Endothelial cell of umbilical vein (primary cell): ENCODE results near the gene CNPY3. TPM values are rescaled to one million over a fixed set of nuclear protein-coding genes. Genes with fewer than 3 reads are reported as not detected.

Source experiments
- BruUV-seq: library from RNA; stranded (reverse); fragments of 400-500 nt; replicated peaks from 2 replicates; lab custom pipeline; 2021; lab: Mats Ljungman, UMichigan
- CTCF ChIA-PET: fragments of 300-600, 350-600 bp; sonication (Branson Sonifier 250); formaldehyde crosslinking; loops from one replicate; lab custom pipeline; 2021; ENCODE audit warnings: antibody characterized with exemption, inconsistent platforms; lab: Charles Lee
- POLR2A ChIA-PET: fragments of 300-600, 350-600 bp; sonication (Branson Sonifier 250); formaldehyde crosslinking; loops from one replicate; lab custom pipeline; 2021; ENCODE audit warnings: antibody characterized with exemption, inconsistent platforms; lab: Charles Lee
- DNase-seq: peaks from one replicate; pipeline ENCODE4 v3.0.0-alpha.2; 2011; ENCODE audit warnings: low read depth, low spot score
- FAIRE-seq: peaks from 2 replicates; lab custom pipeline; 2011; peaks lifted over from hg19 to GRCh38; lab: Jason Lieb, UNC
- H2AFZ ChIP-seq: 2 replicates; pipeline ENCODE4 v1.6.0; 2012; ENCODE audit warnings: low read depth, low read length, control low read depth, inconsistent platforms
- H3K27ac ChIP-seq: 2 replicates; pipeline ENCODE4 v1.5.1; 2011; ENCODE audit warnings: low read depth, mild to moderate bottlenecking, control low read depth, low read length, moderate library complexity; ENCODE audit not compliant: insufficient read depth
- H3K27me3 ChIP-seq, 2 experiments: 2 replicates each; pipeline versions ENCODE4 v1.6.0 to v1.6.1; 2011; ENCODE audit warnings: low read length in 2 of 2, mixed read lengths in 1 of 2; ENCODE audit not compliant: control insufficient read depth in 2 of 2, insufficient read depth in 2 of 2
- H3K36me3 ChIP-seq, 2 experiments: 2 replicates in 1 of 2; 3 replicates in 1 of 2; pipeline ENCODE4 v1.5.1; 2011; ENCODE audit warnings: low read length in 2 of 2, mild to moderate bottlenecking in 1 of 2, moderate library complexity in 1 of 2; ENCODE audit not compliant: control insufficient read depth in 2 of 2, insufficient read depth in 2 of 2; ENCODE audit errors: extremely low read depth in 1 of 2
- H3K4me1 ChIP-seq: 3 replicates; pipeline ENCODE4 v1.5.1; 2011; ENCODE audit warnings: mild to moderate bottlenecking, low read length; ENCODE audit not compliant: control insufficient read depth, insufficient read depth; ENCODE audit errors: extremely low read depth
- H3K4me2 ChIP-seq: 2 replicates; pipeline ENCODE4 v1.6.1; 2011; ENCODE audit warnings: low read length, control low read depth, mixed read lengths; ENCODE audit not compliant: insufficient read depth
- H3K4me3 ChIP-seq, 3 experiments: fragments of 200-600 bp in 1 of 3; sonication (generic), shearing (Covaris generic) in 1 of 3; replicated peaks in 1 of 3; 2 replicates each; pipeline ENCODE4 v1.5.1; 2011 to 2016; ENCODE audit warnings: control low read depth in 3 of 3, low read length in 3 of 3, mild to moderate bottlenecking in 2 of 3, inconsistent platforms in 1 of 3, low read depth in 1 of 3, moderate library complexity in 1 of 3; ENCODE audit not compliant: insufficient read depth in 1 of 3
- H3K79me2 ChIP-seq: 2 replicates; pipeline ENCODE4 v1.6.0; 2012; ENCODE audit warnings: low read length, inconsistent platforms; ENCODE audit not compliant: control insufficient read depth, insufficient read depth
- H3K9ac ChIP-seq: replicated peaks from 2 replicates; pipeline ENCODE3; 2011; ENCODE audit warnings: low read length, control low read depth; ENCODE audit not compliant: insufficient read depth; ENCODE audit errors: extremely low read depth
- H3K9me1 ChIP-seq: replicated peaks from 3 replicates; pipeline ENCODE4 v1.6.0; 2011; ENCODE audit warnings: mild to moderate bottlenecking, low read length; ENCODE audit not compliant: control insufficient read depth, insufficient read depth; ENCODE audit errors: extremely low read depth
- H3K9me3 ChIP-seq: replicated peaks from 2 replicates; pipeline ENCODE4 v1.5.1; 2012; ENCODE audit warnings: low read length, inconsistent platforms; ENCODE audit not compliant: control insufficient read depth, insufficient read depth
- H4K20me1 ChIP-seq: replicated peaks from 2 replicates; pipeline ENCODE3; 2011; ENCODE audit warnings: mild to moderate bottlenecking, low read length; ENCODE audit not compliant: control insufficient read depth, insufficient read depth; ENCODE audit errors: extremely low read depth
- EZH2 ChIP-seq: IDR thresholded peaks from 2 replicates; pipeline ENCODE4 v1.6.1; 2012; ENCODE audit warnings: borderline replicate concordance, low read depth, mild to moderate bottlenecking, moderate library complexity, low read length, inconsistent platforms; ENCODE audit not compliant: severe bottlenecking
- FOS ChIP-seq: IDR thresholded peaks from 2 replicates; pipeline ENCODE4 v1.6.1; 2011; ENCODE audit warnings: mild to moderate bottlenecking, low read length, moderate library complexity, borderline replicate concordance; ENCODE audit not compliant: insufficient read depth
- GATA2 ChIP-seq: IDR thresholded peaks from 2 replicates; pipeline ENCODE4 v1.7.0; 2011; ENCODE audit warnings: low read depth, mild to moderate bottlenecking, moderate library complexity, mixed read lengths, low read length; ENCODE audit not compliant: insufficient read length, insufficient read depth
- JUN ChIP-seq: IDR thresholded peaks from 2 replicates; pipeline ENCODE4 v1.6.1; 2011; ENCODE audit warnings: borderline replicate concordance, low read depth; ENCODE audit not compliant: insufficient read length, insufficient read depth
- MYC ChIP-seq: IDR thresholded peaks from one replicate; pipeline ENCODE4 v1.6.1; 2011; ENCODE audit warnings: mild to moderate bottlenecking, low read depth, low read length
- POLR2A ChIP-seq: IDR thresholded peaks from 2 replicates; pipeline ENCODE4 v1.6.1; 2012; ENCODE audit warnings: low read depth, mild to moderate bottlenecking, control low read depth, low read length
- POLR2AphosphoS5 ChIP-seq: IDR thresholded peaks from 2 replicates; pipeline ENCODE4 v1.6.1; 2012; ENCODE audit warnings: low read depth, mild to moderate bottlenecking, control low read depth, low read length, moderate library complexity; ENCODE audit not compliant: insufficient read depth
- dilution Hi-C: fragments of 300-500 bp; cut with MboI; formaldehyde crosslinking; loops from one replicate; pipeline ENCODE4 v1.15.0; 2019; ENCODE audit warnings: low sequenced_read_pairs; ENCODE audit not compliant: extremely low pct_ligation_motif_present
- intact Hi-C: fragments of 100-400 bp; cut with micrococcal nuclease; formaldehyde crosslinking; loops from one replicate; pipeline ENCODE4 v1.10.0; 2022
- polyA plus RNA-seq, 4 experiments: library from polyadenylated mRNA; depleted of rRNA in 3 of 4; stranded (reverse) in 3 of 4; unstranded in 1 of 4; fragments of >200 nt; gene quantifications; 2 replicates each; pipeline versions ENCODE4 v1.2.1 to v1.2.3, GENCODE V29; 2011 to 2012; ENCODE audit warnings: missing spikeins in 1 of 4
- total RNA-seq: library from RNA; stranded (reverse); gene quantifications from 2 replicates; pipeline ENCODE4 v1.2.3, GENCODE V29; 2021
- TF ChIP-seq, protein P1 (sequence below), 2 donors: IDR thresholded peaks; 1 replicate in 1 of 2; 2 replicates in 1 of 2; pipeline ENCODE4 v1.5.1; 2011; ENCODE audit warnings: low read length in 2 of 2, mild to moderate bottlenecking in 2 of 2, moderate library complexity in 2 of 2, control low read depth in 1 of 2, inconsistent platforms in 1 of 2, low read depth in 1 of 2; ENCODE audit not compliant: insufficient read depth in 1 of 2; ENCODE audit errors: extremely low read depth in 1 of 2
- TF ChIP-seq, protein P2 (sequence below): IDR thresholded peaks from 2 replicates; pipeline ENCODE4 v1.6.1; 2011; ENCODE audit not compliant: insufficient read depth, insufficient read length

The CNPY3 gene
- total and polyA plus RNA-seq, 2 donors (not counting 3 experiments of a cell fraction or from before 2014, with no cell fraction given) = 40.8 to 53.1 TPM

DNA sequence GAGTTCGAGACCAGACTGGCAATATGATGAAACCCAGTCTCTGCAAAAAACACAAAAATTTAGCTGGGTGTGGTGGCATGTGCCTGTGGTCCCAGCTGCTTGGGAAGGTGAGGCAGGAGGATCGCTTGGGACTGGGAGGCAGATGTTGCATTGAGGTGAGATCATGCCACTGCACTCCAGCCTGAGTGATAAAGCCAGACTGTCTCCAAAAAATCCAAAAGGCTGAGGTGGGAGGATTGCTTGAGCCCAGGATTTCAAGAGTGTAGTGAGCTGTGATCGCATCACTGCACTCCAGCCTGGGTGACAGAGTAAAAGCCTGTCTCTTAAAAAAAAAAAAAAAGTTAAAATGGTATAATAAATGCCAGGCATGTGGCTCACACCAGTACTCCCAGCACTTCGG is 14.7 kb upstream of the CNPY3 start:
- Histone ChIP-seq H3K9me1 (no peaks in the 10 kb centered on the region), H2AFZ (no peak overlapping the region), H3K27me3 (peaks cover 0 to 4% of the 10 kb centered on the region in 2 experiments), H4K20me1 (no peaks in the 10 kb centered on the region), H3K4me3 (no peak overlapping the region), H3K36me3 (no peaks in the 10 kb centered on the region), H3K27ac (no peak overlapping the region), H3K79me2 (no peaks in the 10 kb centered on the region), H3K4me1 (no peaks in the 10 kb centered on the region), H3K9me3 (no peaks in the 10 kb centered on the region), H3K4me2 (no peak overlapping the region), H3K9ac (no peak overlapping the region)
- DNase-seq (no peak), FAIRE-seq (no peak)
- dilution Hi-C loops = no loop called here
- intact Hi-C loops = no loop called here
- no TSS peak for BruUV-seq
- ChIA-PET POLR2A (no interaction called here), CTCF (interaction anchor here (1.2 to 1.4 kb wide), 2 partner anchors 14 to 228 kb away, joined by 3 read pairs; no protein-coding TSS in a partner anchor)
- TF ChIP-seq FOS = no peak
- TF ChIP-seq, protein P1, sequence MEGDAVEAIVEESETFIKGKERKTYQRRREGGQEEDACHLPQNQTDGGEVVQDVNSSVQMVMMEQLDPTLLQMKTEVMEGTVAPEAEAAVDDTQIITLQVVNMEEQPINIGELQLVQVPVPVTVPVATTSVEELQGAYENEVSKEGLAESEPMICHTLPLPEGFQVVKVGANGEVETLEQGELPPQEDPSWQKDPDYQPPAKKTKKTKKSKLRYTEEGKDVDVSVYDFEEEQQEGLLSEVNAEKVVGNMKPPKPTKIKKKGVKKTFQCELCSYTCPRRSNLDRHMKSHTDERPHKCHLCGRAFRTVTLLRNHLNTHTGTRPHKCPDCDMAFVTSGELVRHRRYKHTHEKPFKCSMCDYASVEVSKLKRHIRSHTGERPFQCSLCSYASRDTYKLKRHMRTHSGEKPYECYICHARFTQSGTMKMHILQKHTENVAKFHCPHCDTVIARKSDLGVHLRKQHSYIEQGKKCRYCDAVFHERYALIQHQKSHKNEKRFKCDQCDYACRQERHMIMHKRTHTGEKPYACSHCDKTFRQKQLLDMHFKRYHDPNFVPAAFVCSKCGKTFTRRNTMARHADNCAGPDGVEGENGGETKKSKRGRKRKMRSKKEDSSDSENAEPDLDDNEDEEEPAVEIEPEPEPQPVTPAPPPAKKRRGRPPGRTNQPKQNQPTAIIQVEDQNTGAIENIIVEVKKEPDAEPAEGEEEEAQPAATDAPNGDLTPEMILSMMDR (IDR thresholded peaks at IDR 0.05; ENCODE audit: extremely low read depth in 1 of 2, insufficient read depth in 1 of 2, low read depth in 1 of 2, low read length in 2 of 2) = no peak
- TF ChIP-seq GATA2 = no peak
- no peak for TF ChIP-seq JUN
- TF ChIP-seq POLR2A = no peak
- no peak for TF ChIP-seq MYC

DNA sequence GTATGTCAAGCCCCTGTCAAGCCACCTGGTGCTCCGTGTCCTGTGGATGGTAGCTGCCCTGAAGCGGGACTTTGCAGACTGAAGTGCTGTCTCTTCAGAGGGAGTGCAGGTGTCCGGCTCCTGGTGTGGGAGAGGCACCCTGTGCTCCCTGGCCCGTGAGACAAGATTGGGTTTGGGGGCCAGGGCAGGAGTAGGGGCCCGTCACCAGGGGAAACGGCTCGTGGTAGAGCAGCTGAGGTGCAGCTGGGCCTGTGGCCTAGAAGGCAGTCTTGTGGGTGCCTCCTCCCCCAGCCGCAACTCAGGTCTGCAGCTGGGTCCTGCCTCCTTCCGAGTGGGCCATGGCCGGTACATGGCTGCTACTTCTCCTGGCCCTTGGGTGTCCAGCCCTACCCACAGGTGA is 13.5 kb upstream of the CNPY3 start, which contains the start of gene PTCRA:
TSS of gene PTCRA (plus strand) at position 322 of the 400 bp plus-strand sequence. CDS start at position 339, 17 bp downstream.
- dilution Hi-C loops (no loop called here), intact Hi-C loops (no loop called here)
- TF ChIP-seq MYC (no peak), JUN (no peak), POLR2A (no peak), FOS (no peak), GATA2 (no peak), EZH2 (no peak), POLR2AphosphoS5 (no peak)
- TF ChIP-seq, protein P2, sequence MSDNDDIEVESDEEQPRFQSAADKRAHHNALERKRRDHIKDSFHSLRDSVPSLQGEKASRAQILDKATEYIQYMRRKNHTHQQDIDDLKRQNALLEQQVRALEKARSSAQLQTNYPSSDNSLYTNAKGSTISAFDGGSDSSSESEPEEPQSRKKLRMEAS = no peak
- TF ChIP-seq, protein P1 (IDR thresholded peaks at IDR 0.05; ENCODE audit: extremely low read depth in 1 of 2, insufficient read depth in 1 of 2, low read depth in 1 of 2, low read length in 2 of 2) = no peak
- BruUV-seq = no TSS peak
- H3K4me2 ChIP-seq = no peak within 1 kb of the TSS
- no peak for DNase-seq
- H3K36me3 ChIP-seq = no peaks in the 10 kb centered on the region
- H2AFZ ChIP-seq = no peak within 1 kb of the TSS
- H3K27me3 ChIP-seq = peaks cover 0 to 4% of the 10 kb centered on the region in 2 experiments
- H4K20me1 ChIP-seq = no peaks in the 10 kb centered on the region
- no peak for FAIRE-seq
- H3K9me1 ChIP-seq = no peaks in the 10 kb centered on the region
- H3K79me2 ChIP-seq = no peaks in the 10 kb centered on the region
- ChIA-PET CTCF (interaction anchor here (1.2 to 1.3 kb wide), 2 partner anchors 16 to 228 kb away, joined by 3 to 7 read pairs; no protein-coding TSS in a partner anchor), POLR2A (no interaction called here)
- H3K9me3 ChIP-seq = no peaks in the 10 kb centered on the region
- H3K9ac ChIP-seq = no peak within 1 kb of the TSS
- no peaks in the 10 kb centered on the region for H3K4me1 ChIP-seq
- H3K27ac ChIP-seq = no peak within 1 kb of the TSS
- H3K4me3 ChIP-seq = no peak within 1 kb of the TSS
